Measurements from ENCODE around the gene NUCB2.

NUCB2 gene

GRCh38 chr11:17381156-17381555, 104.6 kb downstream of the NUCB2 start:
- TF ChIP-seq CTCF (IDR thresholded peaks at IDR 0.05; ENCODE audit: borderline replicate concordance, insufficient read depth, low read depth, low read length) = no peak
- no peak overlapping the region for H3K4me3 ChIP-seq (ENCODE audit: low read depth, low read length)
